Type B pancreatic cell (in vitro differentiated cells): Measurements from ENCODE around the gene LGI1. TPM values are rescaled to one million over a fixed set of nuclear protein-coding genes. Genes with fewer than 3 reads are reported as not detected.
"Not testable (repeated sequence)": the region's sequence is repeated elsewhere in the genome, so short reads cannot be mapped to it uniquely, and the experiment has no call there.

ENCODE experiments used
- DNase-seq: peaks from one replicate; pipeline ENCODE4 v3.0.0; 2021; ENCODE audit warnings: mixed read lengths; ENCODE audit not compliant: unreplicated experiment; ENCODE audit errors: extremely low spot score
- H3K27ac Mint-ChIP-seq: 2 replicates; pipeline ENCODE4 v1.8.0; 2021; ENCODE audit warnings: mild to moderate bottlenecking, mixed read lengths
- H3K27me3 Mint-ChIP-seq: 2 replicates; pipeline ENCODE4 v1.8.0; 2021; ENCODE audit warnings: mixed read lengths
- H3K36me3 Mint-ChIP-seq: 2 replicates; pipeline ENCODE4 v1.8.0; 2021; ENCODE audit warnings: mixed read lengths
- H3K4me1 Mint-ChIP-seq: one replicate; pipeline ENCODE4 v1.8.0; 2021; ENCODE audit warnings: mixed read lengths; ENCODE audit not compliant: unreplicated experiment
- H3K4me3 Mint-ChIP-seq: 2 replicates; pipeline ENCODE4 v1.8.0; 2021; ENCODE audit warnings: mild to moderate bottlenecking, mixed read lengths
- H3K9me3 Mint-ChIP-seq: 2 replicates; pipeline ENCODE4 v1.8.0; 2021; ENCODE audit warnings: mixed read lengths
- CTCF ChIP-seq: fragments of 200-600 bp; sonication (generic); conservative IDR thresholded peaks from 2 replicates; pipeline ENCODE4 v1.5.0; 2021; ENCODE audit warnings: antibody characterized with exemption, mild to moderate bottlenecking
- total RNA-seq: library from RNA; stranded (reverse); gene quantifications from 2 replicates; pipeline ENCODE4 v1.2.1, GENCODE V29; 2021; ENCODE audit warnings: low replicate concordance

LGI1 gene
- total RNA-seq, 1 donor from 2014 or later, result 0.85 TPM

- H3K27me3 Mint-ChIP-seq, result peaks cover 34% of the 10 kb centered on the region
- H3K27ac Mint-ChIP-seq, result no peak overlapping the region
- H3K4me1 Mint-ChIP-seq, result peaks cover 10% of the 10 kb centered on the region
- H3K9me3 Mint-ChIP-seq, result peaks cover 8% of the 10 kb centered on the region
- no peak overlapping the region for H3K4me3 Mint-ChIP-seq
- DNase-seq, result no peak
- H3K36me3 Mint-ChIP-seq, result no peaks in the 10 kb centered on the region
- TF ChIP-seq CTCF, result no peak
Observed at GRCh38 chr10:93820434-93820833, 62.7 kb downstream of the LGI1 start.

GRCh38 chr10:93821051-93821772 lies 63.5 kb downstream of the LGI1 start:
- no peak overlapping the region for H3K27ac Mint-ChIP-seq
- peaks cover 31% of the 10 kb centered on the region for H3K27me3 Mint-ChIP-seq
- no peak overlapping the region for H3K4me3 Mint-ChIP-seq
- TF ChIP-seq CTCF, result peak; percentile 72
- H3K4me1 Mint-ChIP-seq, result peaks cover 2% of the 10 kb centered on the region
- peaks cover 8% of the 10 kb centered on the region for H3K9me3 Mint-ChIP-seq
- no peak for DNase-seq
- H3K36me3 Mint-ChIP-seq, result no peaks in the 10 kb centered on the region

- no peak overlapping the region for H3K27ac Mint-ChIP-seq
- H3K27me3 Mint-ChIP-seq, result peaks cover 5% of the 10 kb centered on the region
- no peak for DNase-seq
- H3K9me3 Mint-ChIP-seq, result no peaks in the 10 kb centered on the region
- peaks cover 4% of the 10 kb centered on the region for H3K4me1 Mint-ChIP-seq
- no peaks in the 10 kb centered on the region for H3K36me3 Mint-ChIP-seq
- TF ChIP-seq CTCF, result no peak
- H3K4me3 Mint-ChIP-seq, result no peak overlapping the region
Observed at GRCh38 chr10:93826355-93826754, 68.6 kb downstream of the LGI1 start.

- Mint-ChIP-seq H3K36me3 (no peaks in the 10 kb centered on the region), H3K27ac (no peak overlapping the region)
Observed at GRCh38 chr10:93827056-93827804, 69.5 kb downstream of the LGI1 start.

GRCh38 chr10:93831065-93831464 lies 73.3 kb downstream of the LGI1 start:
- peaks cover 10% of the 10 kb centered on the region for H3K9me3 Mint-ChIP-seq
- H3K4me3 Mint-ChIP-seq, H3K27me3 Mint-ChIP-seq, DNase-seq, H3K36me3 Mint-ChIP-seq, H3K27ac Mint-ChIP-seq, H3K4me1 Mint-ChIP-seq: not testable (repeated sequence)

More at GRCh38 chr10:93827056-93827804, 69.5 kb downstream of the LGI1 start:
- Mint-ChIP-seq H3K4me1 (peaks cover 4% of the 10 kb centered on the region), H3K9me3 (peaks cover under 1% of the 10 kb centered on the region), H3K4me3 (no peak overlapping the region), H3K27me3 (peaks cover 6% of the 10 kb centered on the region)
- DNase-seq, result no peak
- TF ChIP-seq CTCF, result no peak

- TF ChIP-seq CTCF, result no peak
- no peaks in the 10 kb centered on the region for H3K36me3 Mint-ChIP-seq
- H3K4me3 Mint-ChIP-seq, result no peak overlapping the region
- peaks cover 10% of the 10 kb centered on the region for H3K9me3 Mint-ChIP-seq
- no peak overlapping the region for H3K27ac Mint-ChIP-seq
- DNase-seq, result no peak
- no peaks in the 10 kb centered on the region for H3K4me1 Mint-ChIP-seq
- peaks cover 15% of the 10 kb centered on the region for H3K27me3 Mint-ChIP-seq
Observed at GRCh38 chr10:93835770-93836169, 78.0 kb downstream of the LGI1 start.
